Measurements from ENCODE around the gene ABTB2.

DNA sequence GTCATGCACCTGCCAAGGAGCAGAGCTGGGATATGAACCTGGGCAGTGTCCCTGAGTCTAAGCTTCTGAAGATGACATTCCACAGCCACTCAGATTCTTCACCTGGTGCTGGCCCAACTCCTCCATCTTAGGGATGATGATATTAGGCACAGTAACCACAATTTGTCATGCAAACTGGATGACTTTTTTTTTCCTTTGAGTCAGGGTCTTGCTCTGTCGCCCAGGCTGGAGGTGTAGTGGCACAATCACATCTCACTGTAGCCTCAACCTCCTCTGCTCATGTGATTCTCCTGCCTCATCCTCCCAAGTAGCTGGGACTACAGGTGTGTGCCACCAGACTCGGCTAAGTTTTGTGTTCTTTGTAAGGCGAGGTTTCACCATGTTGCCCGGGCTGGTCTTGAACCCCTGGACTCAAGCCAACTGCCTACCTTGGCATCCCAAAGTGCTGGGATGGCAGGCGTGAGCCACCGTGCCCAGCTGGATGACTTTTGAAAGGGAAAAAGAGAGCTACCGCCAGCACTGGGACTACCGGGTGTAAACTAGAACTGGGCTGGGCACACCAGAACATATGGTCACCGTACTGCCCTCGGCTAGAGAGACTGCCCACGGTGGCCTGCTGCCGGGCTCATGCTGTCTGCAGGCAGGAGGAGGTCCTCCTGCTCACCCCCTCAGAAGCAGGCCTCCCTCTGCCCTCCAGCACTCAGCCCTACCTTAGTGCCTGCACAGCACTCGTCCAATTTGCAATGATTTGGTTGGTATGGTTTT, 174.7 kb downstream of the ABTB2 start:
- TF ChIP-seq ZC3H10 (CRISPR knock-in tag; IDR thresholded peaks at IDR 0.05) (no peak), POU6F1 (CRISPR knock-in tag; IDR thresholded peaks at IDR 0.05; ENCODE audit: borderline replicate concordance, low read depth) (no peak), ZNF70 (CRISPR knock-in tag; IDR thresholded peaks at IDR 0.05) (no peak), CREB5 (CRISPR knock-in tag; IDR thresholded peaks at IDR 0.05; ENCODE audit: low read depth) (no peak), OSR1 (CRISPR knock-in tag; IDR thresholded peaks at IDR 0.05) (no peak), GLIS3 (CRISPR knock-in tag; IDR thresholded peaks at IDR 0.05) (no peak), ISL1 (CRISPR knock-in tag; IDR thresholded peaks at IDR 0.05) (no peak), TOX (CRISPR knock-in tag; IDR thresholded peaks at IDR 0.05; ENCODE audit: borderline replicate concordance) (no peak), TCF4 (CRISPR knock-in tag; IDR thresholded peaks at IDR 0.05; ENCODE audit: borderline replicate concordance) (no peak), ZFP3 (CRISPR knock-in tag; IDR thresholded peaks at IDR 0.05) (no peak), SNAI2 (CRISPR knock-in tag; IDR thresholded peaks at IDR 0.05) (no peak), ZNF565 (CRISPR knock-in tag; conservative IDR thresholded peaks at IDR 0.05; ENCODE audit: low read depth) (no peak)
- TF ChIP-seq, protein P1, sequence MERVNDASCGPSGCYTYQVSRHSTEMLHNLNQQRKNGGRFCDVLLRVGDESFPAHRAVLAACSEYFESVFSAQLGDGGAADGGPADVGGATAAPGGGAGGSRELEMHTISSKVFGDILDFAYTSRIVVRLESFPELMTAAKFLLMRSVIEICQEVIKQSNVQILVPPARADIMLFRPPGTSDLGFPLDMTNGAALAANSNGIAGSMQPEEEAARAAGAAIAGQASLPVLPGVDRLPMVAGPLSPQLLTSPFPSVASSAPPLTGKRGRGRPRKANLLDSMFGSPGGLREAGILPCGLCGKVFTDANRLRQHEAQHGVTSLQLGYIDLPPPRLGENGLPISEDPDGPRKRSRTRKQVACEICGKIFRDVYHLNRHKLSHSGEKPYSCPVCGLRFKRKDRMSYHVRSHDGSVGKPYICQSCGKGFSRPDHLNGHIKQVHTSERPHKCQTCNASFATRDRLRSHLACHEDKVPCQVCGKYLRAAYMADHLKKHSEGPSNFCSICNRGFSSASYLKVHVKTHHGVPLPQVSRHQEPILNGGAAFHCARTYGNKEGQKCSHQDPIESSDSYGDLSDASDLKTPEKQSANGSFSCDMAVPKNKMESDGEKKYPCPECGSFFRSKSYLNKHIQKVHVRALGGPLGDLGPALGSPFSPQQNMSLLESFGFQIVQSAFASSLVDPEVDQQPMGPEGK (CRISPR knock-in tag; IDR thresholded peaks at IDR 0.05; ENCODE audit: borderline replicate concordance) = no peak
- TF ChIP-seq, protein P2, sequence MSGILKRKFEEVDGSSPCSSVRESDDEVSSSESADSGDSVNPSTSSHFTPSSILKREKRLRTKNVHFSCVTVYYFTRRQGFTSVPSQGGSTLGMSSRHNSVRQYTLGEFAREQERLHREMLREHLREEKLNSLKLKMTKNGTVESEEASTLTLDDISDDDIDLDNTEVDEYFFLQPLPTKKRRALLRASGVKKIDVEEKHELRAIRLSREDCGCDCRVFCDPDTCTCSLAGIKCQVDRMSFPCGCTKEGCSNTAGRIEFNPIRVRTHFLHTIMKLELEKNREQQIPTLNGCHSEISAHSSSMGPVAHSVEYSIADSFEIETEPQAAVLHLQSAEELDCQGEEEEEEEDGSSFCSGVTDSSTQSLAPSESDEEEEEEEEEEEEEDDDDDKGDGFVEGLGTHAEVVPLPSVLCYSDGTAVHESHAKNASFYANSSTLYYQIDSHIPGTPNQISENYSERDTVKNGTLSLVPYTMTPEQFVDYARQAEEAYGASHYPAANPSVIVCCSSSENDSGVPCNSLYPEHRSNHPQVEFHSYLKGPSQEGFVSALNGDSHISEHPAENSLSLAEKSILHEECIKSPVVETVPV (CRISPR knock-in tag; IDR thresholded peaks at IDR 0.05) = no peak

Data from SK-N-SH treated with all-trans-retinoic acid at 6 μM for 48 hours (cell line).